ENCODE results near the gene EEPD1. TPM values are rescaled to one million over a fixed set of nuclear protein-coding genes. Genes with fewer than 3 reads are reported as not detected.

Gene EEPD1
- total RNA-seq, 1 donor from 2014 or later: 5.4 TPM

GRCh38 chr7:36107926-36108631 is 45.0 kb upstream of the EEPD1 start:
- Histone ChIP-seq H3K27me3 (ENCODE audit: insufficient read depth, low read length) (no peaks in the 10 kb centered on the region), H3K36me3 (ENCODE audit: insufficient read depth, low read length) (no peaks in the 10 kb centered on the region), H3K4me1 (ENCODE audit: insufficient read depth, low read length) (no peaks in the 10 kb centered on the region), H3K79me2 (ENCODE audit: insufficient read depth, low read length) (no peaks in the 10 kb centered on the region), H3K9ac (ENCODE audit: low read length) (no peak overlapping the region), H4K20me1 (ENCODE audit: insufficient read depth, low read length) (no peaks in the 10 kb centered on the region), H3K4me2 (ENCODE audit: low read length) (no peak overlapping the region), H3K4me3 (ENCODE audit: insufficient read depth, low read depth, low read length) (no peak overlapping the region), H3K9me3 (ENCODE audit: insufficient read depth, low read depth, low read length) (no peaks in the 10 kb centered on the region), H2AFZ (ENCODE audit: low read depth, low read length) (no peak overlapping the region), H3K27ac (ENCODE audit: low read depth, low read length) (no peak overlapping the region)
- peaks cover 2% of the 10 kb centered on the region for H3K9me3 Mint-ChIP-seq (ENCODE audit: unreplicated experiment)
- FAIRE-seq (no peak), DNase-seq (ENCODE audit: low read depth) (no peak)
- H3K27ac Mint-ChIP-seq (ENCODE audit: unreplicated experiment): no peak overlapping the region
- no peaks in the 10 kb centered on the region for H3K4me1 Mint-ChIP-seq (ENCODE audit: low read depth, unreplicated experiment)
- no peak overlapping the region for H3K4me3 Mint-ChIP-seq (ENCODE audit: unreplicated experiment)
- H3K27me3 Mint-ChIP-seq (ENCODE audit: low read depth, unreplicated experiment): peaks cover 2% of the 10 kb centered on the region
- no peak for TF ChIP-seq CTCF (IDR thresholded peaks at IDR 0.05; ENCODE audit: insufficient read depth, low read depth, low read length)
- TF ChIP-seq EZH2 (IDR thresholded peaks at IDR 0.05; ENCODE audit: insufficient read depth, low read length): no peak
- no peaks in the 10 kb centered on the region for H3K36me3 Mint-ChIP-seq (ENCODE audit: low read depth, unreplicated experiment)

DNA sequence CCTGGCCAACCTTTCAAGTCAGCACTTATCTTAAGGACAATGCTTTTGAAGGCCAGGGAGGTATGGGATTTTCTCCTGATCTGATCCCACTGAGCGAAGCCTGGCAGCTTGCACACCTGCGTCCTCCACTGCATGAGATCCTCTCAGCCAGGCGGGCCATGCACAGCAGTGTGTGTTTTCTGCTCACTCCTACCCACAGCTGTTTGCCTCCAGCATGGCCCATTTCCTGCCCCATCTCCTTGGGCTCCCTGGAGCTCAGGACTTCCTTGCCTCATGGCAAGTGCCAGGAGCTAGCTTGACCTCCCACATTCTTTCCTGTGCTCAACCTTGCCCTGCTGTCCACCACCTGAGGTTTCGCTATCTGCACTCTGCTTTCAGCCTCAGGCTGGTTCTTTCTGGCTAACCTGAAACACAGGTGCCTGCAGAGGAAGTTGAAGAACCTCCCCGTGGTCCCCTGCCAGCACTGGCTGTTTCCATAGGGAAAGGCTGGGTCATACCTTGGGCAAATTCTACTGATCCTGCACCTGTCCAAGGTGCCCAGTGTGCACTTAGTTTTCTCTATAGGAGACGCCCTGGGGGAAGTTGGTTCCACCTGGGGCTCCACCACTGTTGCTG is 43.9 kb upstream of the EEPD1 start:
- Histone ChIP-seq H3K36me3 (ENCODE audit: insufficient read depth, low read length) (no peaks in the 10 kb centered on the region), H3K9ac (ENCODE audit: low read length) (no peak overlapping the region), H3K4me3 (ENCODE audit: insufficient read depth, low read depth, low read length) (no peak overlapping the region), H3K79me2 (ENCODE audit: insufficient read depth, low read length) (no peaks in the 10 kb centered on the region), H4K20me1 (ENCODE audit: insufficient read depth, low read length) (no peaks in the 10 kb centered on the region), H3K27ac (ENCODE audit: low read depth, low read length) (no peak overlapping the region), H3K9me3 (ENCODE audit: insufficient read depth, low read depth, low read length) (no peaks in the 10 kb centered on the region), H2AFZ (ENCODE audit: low read depth, low read length) (no peak overlapping the region), H3K27me3 (ENCODE audit: insufficient read depth, low read length) (no peaks in the 10 kb centered on the region), H3K4me1 (ENCODE audit: insufficient read depth, low read length) (no peaks in the 10 kb centered on the region), H3K4me2 (ENCODE audit: low read length) (no peak overlapping the region)
- Mint-ChIP-seq H3K27me3 (ENCODE audit: low read depth, unreplicated experiment) (no peaks in the 10 kb centered on the region), H3K9me3 (ENCODE audit: unreplicated experiment) (peaks cover 2% of the 10 kb centered on the region), H3K36me3 (ENCODE audit: low read depth, unreplicated experiment) (no peaks in the 10 kb centered on the region), H3K4me1 (ENCODE audit: low read depth, unreplicated experiment) (no peaks in the 10 kb centered on the region), H3K27ac (ENCODE audit: unreplicated experiment) (no peak overlapping the region), H3K4me3 (ENCODE audit: unreplicated experiment) (no peak overlapping the region)
- DNase-seq (ENCODE audit: low read depth) (no peak), FAIRE-seq (no peak)
- TF ChIP-seq CTCF (IDR thresholded peaks at IDR 0.05; ENCODE audit: insufficient read depth, low read depth, low read length) (no peak), EZH2 (IDR thresholded peaks at IDR 0.05; ENCODE audit: insufficient read depth, low read length) (no peak)

DNA sequence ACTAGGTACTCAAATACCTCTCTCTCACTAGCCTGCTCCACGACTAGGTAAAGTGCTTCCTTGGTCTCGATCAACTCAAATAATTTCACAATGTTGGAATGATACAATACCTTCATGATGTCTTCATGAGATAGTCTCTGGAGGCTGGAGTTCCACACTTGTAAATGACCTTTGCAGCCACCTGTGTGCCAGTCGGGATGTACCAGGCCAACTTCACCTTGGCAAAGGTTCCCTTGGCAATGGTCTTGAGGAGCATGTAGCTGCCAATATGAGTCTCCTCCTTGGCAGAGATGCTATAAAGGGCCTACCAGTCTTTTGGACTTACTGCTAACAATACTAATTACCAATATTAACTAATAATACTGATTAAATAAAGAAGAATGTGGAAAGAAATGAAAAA is 42.5 kb upstream of the EEPD1 start:
- FAIRE-seq: no peak
- no peak overlapping the region for H3K4me3 ChIP-seq (ENCODE audit: insufficient read depth, low read depth, low read length)
- no peak overlapping the region for H3K27ac ChIP-seq (ENCODE audit: low read depth, low read length)
- Mint-ChIP-seq H3K4me1 (ENCODE audit: low read depth, unreplicated experiment) (peaks cover 8% of the 10 kb centered on the region), H3K4me3 (ENCODE audit: unreplicated experiment) (no peak overlapping the region), H3K36me3 (ENCODE audit: low read depth, unreplicated experiment) (no peaks in the 10 kb centered on the region), H3K27me3 (ENCODE audit: low read depth, unreplicated experiment) (no peaks in the 10 kb centered on the region), H3K9me3 (ENCODE audit: unreplicated experiment) (peaks cover 2% of the 10 kb centered on the region), H3K27ac (ENCODE audit: unreplicated experiment) (no peak overlapping the region)
- no peak overlapping the region for H2AFZ ChIP-seq (ENCODE audit: low read depth, low read length)
- no peaks in the 10 kb centered on the region for H4K20me1 ChIP-seq (ENCODE audit: insufficient read depth, low read length)
- no peak overlapping the region for H3K9ac ChIP-seq (ENCODE audit: low read length)
- H3K4me2 ChIP-seq (ENCODE audit: low read length): no peak overlapping the region
- H3K27me3 ChIP-seq (ENCODE audit: insufficient read depth, low read length): no peaks in the 10 kb centered on the region
- no peak for DNase-seq (ENCODE audit: low read depth)
- peaks cover 8% of the 10 kb centered on the region for H3K4me1 ChIP-seq (ENCODE audit: insufficient read depth, low read length)
- no peaks in the 10 kb centered on the region for H3K79me2 ChIP-seq (ENCODE audit: insufficient read depth, low read length)
- TF ChIP-seq EZH2 (IDR thresholded peaks at IDR 0.05; ENCODE audit: insufficient read depth, low read length) (no peak), CTCF (IDR thresholded peaks at IDR 0.05; ENCODE audit: insufficient read depth, low read depth, low read length) (no peak)
- H3K9me3 ChIP-seq (ENCODE audit: insufficient read depth, low read depth, low read length): no peaks in the 10 kb centered on the region
- no peaks in the 10 kb centered on the region for H3K36me3 ChIP-seq (ENCODE audit: insufficient read depth, low read length)

Data from astrocyte (in vitro differentiated cells and primary cell).